OCI-LY3 (cell line): ENCODE measurements around the gene CNIH3.

Experiments used
- H2AFZ ChIP-seq: fragments of 200-600, 300-600 bp; shearing (Covaris generic); 2 replicates; pipeline ENCODE4 v1.6.0; 2014; ENCODE audit warnings: antibody characterized with exemption, low read depth, low read length
- H3K27ac ChIP-seq: fragments of 200-600, 300-600 bp; sonication (generic); 2 replicates; pipeline ENCODE4 v1.5.1; 2014; ENCODE audit warnings: mild to moderate bottlenecking, low read length, moderate library complexity, mixed read lengths
- H3K27me3 ChIP-seq: fragments of 200-600, 300-600 bp; sonication (generic); 2 replicates; pipeline ENCODE4 v1.6.1; 2014; ENCODE audit warnings: low read depth, low read length, mixed read lengths
- H3K36me3 ChIP-seq: fragments of 200-600, 300-600 bp; sonication (generic); replicated peaks from 2 replicates; pipeline ENCODE3; 2014; ENCODE audit warnings: low read depth, low read length, mixed read lengths
- H3K4me1 ChIP-seq: fragments of 300-600, 200-600 bp; sonication (generic); 2 replicates; pipeline ENCODE4 v1.6.1; 2014; ENCODE audit warnings: low read length, mixed read lengths
- H3K4me2 ChIP-seq: fragments of 200-600, 300-600 bp; sonication (generic); 2 replicates; pipeline ENCODE4 v1.6.1; 2014; ENCODE audit warnings: low read length, mixed read lengths
- H3K4me3 ChIP-seq: fragments of 300-600, 200-600 bp; sonication (generic); 2 replicates; pipeline ENCODE4 v1.5.1; 2014; ENCODE audit warnings: antibody characterized with exemption, mild to moderate bottlenecking, low read length, moderate library complexity
- H3K79me2 ChIP-seq: fragments of 300-600, 200-600 bp; shearing (Covaris generic); 2 replicates; pipeline ENCODE4 v1.6.1; 2014; ENCODE audit warnings: mild to moderate bottlenecking, low read length, mixed read lengths
- H3K9ac ChIP-seq: fragments of 300-600, 200-600 bp; shearing (Covaris generic); 2 replicates; pipeline ENCODE4 v1.6.0; 2014; ENCODE audit warnings: mild to moderate bottlenecking, low read length, moderate library complexity
- H3K9me3 ChIP-seq: fragments of 200-600, 300-600 bp; shearing (Covaris generic); 2 replicates; pipeline ENCODE4 v1.6.1; 2014; ENCODE audit warnings: low read length, mixed read lengths; ENCODE audit not compliant: insufficient read depth
- H4K20me1 ChIP-seq: fragments of 200-600, 300-600 bp; sonication (generic); 2 replicates; pipeline ENCODE4 v1.6.1; 2016; ENCODE audit warnings: low read length, mixed read lengths; ENCODE audit not compliant: insufficient read depth
- CTCF ChIP-seq: fragments of 200-600, 300-600 bp; sonication (generic); IDR thresholded peaks from 2 replicates; pipeline ENCODE4 v1.5.1; 2014; ENCODE audit warnings: antibody characterized with exemption, low read length, low read depth
- EZH2phosphoT487 ChIP-seq: fragments of 200-600 bp; shearing (Covaris generic); IDR thresholded peaks from 2 replicates; pipeline ENCODE4 v1.6.1; 2018; ENCODE audit warnings: antibody characterized with exemption, mixed run types, low read depth

CNIH3 gene

GRCh38 chr1:224760163-224760562, 144.0 kb downstream of the CNIH3 start:
- Histone ChIP-seq H3K36me3 (no peaks in the 10 kb centered on the region), H3K27ac (no peak overlapping the region), H4K20me1 (no peaks in the 10 kb centered on the region), H2AFZ (no peak overlapping the region), H3K4me2 (no peak overlapping the region), H3K27me3 (no peaks in the 10 kb centered on the region; the same call in 1 of the 2 replicates), H3K9me3 (peaks cover 14% of the 10 kb centered on the region; the same call in 1 of the 2 replicates), H3K4me3 (no peak overlapping the region), H3K79me2 (no peaks in the 10 kb centered on the region), H3K9ac (no peak overlapping the region), H3K4me1 (peaks cover 7% of the 10 kb centered on the region)
- TF ChIP-seq CTCF = no peak
- no peak for TF ChIP-seq EZH2phosphoT487

- Histone ChIP-seq H3K27ac (no peak overlapping the region), H3K4me3 (no peak overlapping the region), H3K9me3 (peaks cover 14% of the 10 kb centered on the region; the same call in 1 of the 2 replicates), H4K20me1 (no peaks in the 10 kb centered on the region), H3K27me3 (peaks cover 5% of the 10 kb centered on the region; the same call in 1 of the 2 replicates), H3K4me1 (no peaks in the 10 kb centered on the region), H3K36me3 (no peaks in the 10 kb centered on the region), H3K79me2 (no peaks in the 10 kb centered on the region), H3K4me2 (no peak overlapping the region), H3K9ac (no peak overlapping the region), H2AFZ (no peak overlapping the region)
- TF ChIP-seq EZH2phosphoT487 (no peak), CTCF (no peak)
These were observed 145.1 kb downstream of the CNIH3 start for GRCh38 chr1:224761245-224761644.

- H3K36me3 ChIP-seq = no peaks in the 10 kb centered on the region
- no peak overlapping the region for H3K4me2 ChIP-seq
- no peak overlapping the region for H2AFZ ChIP-seq
- no peaks in the 10 kb centered on the region for H3K4me1 ChIP-seq
- H3K4me3 ChIP-seq = no peak overlapping the region
- no peak overlapping the region for H3K27ac ChIP-seq
- peaks cover 14% of the 10 kb centered on the region; the same call in 1 of the 2 replicates for H3K9me3 ChIP-seq
- no peak overlapping the region for H3K9ac ChIP-seq
- H3K27me3 ChIP-seq = peaks cover 5% of the 10 kb centered on the region; the same call in 1 of the 2 replicates
- TF ChIP-seq EZH2phosphoT487 (no peak), CTCF (no peak)
- no peaks in the 10 kb centered on the region for H3K79me2 ChIP-seq
- no peaks in the 10 kb centered on the region for H4K20me1 ChIP-seq
These were observed 145.9 kb downstream of the CNIH3 start for GRCh38 chr1:224762046-224762445.

- Histone ChIP-seq H3K36me3 (no peaks in the 10 kb centered on the region), H3K27me3 (peaks cover 5% of the 10 kb centered on the region; the same call in 1 of the 2 replicates), H3K79me2 (no peaks in the 10 kb centered on the region), H4K20me1 (no peaks in the 10 kb centered on the region), H3K9me3 (peaks cover 14% of the 10 kb centered on the region; the same call in 1 of the 2 replicates), H2AFZ (no peak overlapping the region), H3K4me1 (no peaks in the 10 kb centered on the region), H3K27ac (no peak overlapping the region), H3K4me3 (no peak overlapping the region), H3K4me2 (no peak overlapping the region), H3K9ac (no peak overlapping the region)
- no peak for TF ChIP-seq CTCF
- no peak for TF ChIP-seq EZH2phosphoT487
These were observed 146.6 kb downstream of the CNIH3 start for GRCh38 chr1:224762701-224763100.
